NCI-H2107 treated with DMSO at 0.1 percent for 48 hours (cell line): ENCODE results near the gene MRAS.

Experiments used
- DNase-seq: peaks from one replicate; lab custom pipeline; 2025; ENCODE audit not compliant: unreplicated experiment; lab: John Stamatoyannopoulos, UW

Gene MRAS

DNA sequence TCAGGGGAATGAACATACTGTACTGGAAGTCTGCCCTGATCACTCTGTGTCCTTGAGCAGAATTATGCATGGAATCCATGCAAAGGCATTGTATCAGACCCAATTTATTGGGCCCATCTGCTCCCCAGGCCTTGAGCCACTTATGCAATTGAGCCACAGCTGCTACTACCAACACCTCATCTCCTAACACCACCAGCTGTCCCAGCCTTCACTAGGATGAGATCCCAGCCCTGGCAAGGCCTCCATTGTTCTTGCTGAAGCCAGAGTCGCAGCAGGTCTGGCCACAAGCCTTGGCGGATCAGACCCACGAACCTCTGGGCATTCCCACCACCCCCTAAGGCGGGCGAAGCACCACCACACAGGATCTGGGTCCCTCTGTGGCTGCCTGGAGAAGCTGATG is 9.6 kb upstream of the MRAS start:
- no peak for DNase-seq

DNA sequence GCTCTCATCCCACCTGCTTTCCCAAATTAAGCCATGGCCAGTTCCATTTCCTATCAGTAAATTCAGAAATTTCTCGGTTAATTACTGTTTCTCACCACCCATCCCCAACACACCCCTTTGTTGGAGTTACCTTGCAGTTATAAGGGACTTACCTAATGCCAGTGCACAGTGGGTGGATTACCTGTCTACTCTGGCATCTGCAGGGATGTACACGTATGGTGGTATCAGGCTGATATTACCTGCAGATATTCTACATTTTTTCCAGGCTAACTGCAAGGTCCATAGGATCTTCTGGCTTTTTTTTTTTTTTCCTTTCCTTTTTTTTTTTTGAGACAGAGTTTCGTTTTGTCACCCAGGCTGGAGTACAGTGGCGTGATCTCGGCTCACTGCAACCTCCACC is 7.9 kb upstream of the MRAS start:
- DNase-seq = no peak

DNA sequence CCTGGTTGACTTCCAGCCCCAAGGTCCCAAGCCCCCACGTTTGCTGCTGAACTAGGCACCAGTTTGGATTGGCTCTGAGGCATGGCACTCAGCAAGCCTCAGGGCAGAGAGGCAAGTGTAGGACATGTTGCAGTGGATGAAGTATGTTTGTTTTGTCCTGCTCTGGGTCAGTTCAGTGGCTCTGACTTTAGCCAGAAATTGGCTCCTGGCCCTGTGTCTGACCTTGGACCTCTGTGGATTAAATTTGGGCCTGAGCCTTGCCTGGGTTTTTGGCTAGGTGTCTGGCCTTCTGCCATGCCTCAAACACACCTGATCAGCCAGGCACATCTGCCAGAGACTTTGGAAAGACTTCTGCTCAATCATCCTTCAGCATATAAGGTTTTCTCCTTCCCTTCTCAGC is 3.6 kb upstream of the MRAS start:
- no peak for DNase-seq

DNA sequence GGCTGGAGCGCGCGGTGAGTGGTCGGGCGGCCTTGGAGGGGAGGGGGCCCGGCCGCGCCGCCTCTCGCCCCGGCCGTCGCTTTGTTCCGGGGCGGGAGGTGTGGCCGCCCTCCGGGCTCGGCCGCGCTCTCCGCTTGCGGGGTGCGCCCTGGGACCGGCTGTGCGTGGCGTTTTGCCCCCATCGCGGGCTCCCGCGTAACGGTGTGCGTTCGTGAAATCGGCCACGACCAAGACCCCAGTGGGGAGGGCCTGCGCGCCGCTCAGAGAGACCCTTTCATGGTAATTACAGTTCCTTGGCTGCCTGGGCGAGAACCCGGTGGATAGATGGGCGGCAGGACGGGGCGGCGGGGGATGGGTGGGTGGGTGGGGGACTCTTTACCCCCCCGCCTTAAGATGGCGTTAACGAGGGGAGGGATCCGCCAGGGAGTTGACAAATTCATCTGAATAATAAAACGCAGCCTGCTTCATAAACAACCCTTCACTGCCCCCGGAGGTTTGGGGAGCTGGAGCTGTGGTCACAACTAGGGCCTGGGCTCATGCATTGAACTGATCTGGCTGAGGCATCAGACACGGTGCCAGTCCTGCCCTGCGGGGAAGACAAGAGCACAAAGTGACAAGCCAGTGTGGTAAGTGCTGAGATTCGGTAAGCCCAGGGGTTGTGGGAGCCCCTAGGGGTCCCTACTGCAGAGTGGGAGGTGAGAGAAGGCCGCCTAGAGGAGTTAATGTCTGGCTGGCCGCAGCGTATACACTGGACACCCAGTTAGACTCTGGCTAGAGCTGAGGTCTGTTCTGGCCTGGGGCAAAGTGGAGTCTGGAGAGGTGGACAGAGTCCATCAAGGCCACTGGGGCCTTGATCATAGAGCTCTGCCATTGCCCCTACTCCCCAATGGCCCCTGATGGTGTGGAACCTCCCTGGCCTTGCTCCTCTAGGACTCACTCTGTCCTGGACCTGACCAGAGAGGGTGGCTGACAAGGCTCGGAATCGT is 668 bp downstream of the MRAS start:
- DNase-seq = no peak

DNA sequence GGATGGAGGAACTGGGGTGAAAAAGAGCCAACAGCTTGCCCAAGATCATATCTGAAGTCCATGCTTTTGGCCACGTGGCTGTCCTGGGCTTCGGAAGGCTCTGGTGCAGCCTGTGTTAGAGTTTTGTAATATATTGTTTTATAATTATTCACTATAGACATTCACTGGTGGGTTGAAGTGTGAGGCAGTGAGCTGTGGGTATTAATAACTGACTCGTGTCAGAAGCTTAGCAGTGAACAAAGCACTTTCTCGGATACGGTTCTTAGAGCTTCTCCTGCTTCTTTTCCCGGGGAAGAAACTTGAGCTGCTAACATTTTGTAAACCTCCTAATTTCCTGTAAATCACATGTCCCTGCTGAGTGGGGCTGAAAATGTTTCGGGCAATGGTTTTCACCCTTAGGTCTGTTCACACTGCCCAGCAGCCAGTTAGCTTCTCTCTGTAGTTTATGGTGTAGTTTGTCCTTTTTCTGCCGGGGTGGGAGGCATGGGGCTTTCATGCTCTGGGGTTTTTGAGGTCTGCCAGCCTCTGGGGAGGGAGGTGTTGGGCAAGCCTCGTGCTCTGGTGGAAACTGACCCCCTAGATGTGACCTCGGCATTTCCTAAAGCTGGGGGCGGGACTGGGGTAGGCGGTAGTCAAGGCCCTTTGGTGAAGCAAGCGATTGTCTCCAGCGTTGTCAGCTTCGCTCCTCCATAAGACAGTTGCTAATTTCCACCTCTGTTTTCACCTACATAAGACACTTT is 1.7 kb downstream of the MRAS start:
- no peak for DNase-seq

DNA sequence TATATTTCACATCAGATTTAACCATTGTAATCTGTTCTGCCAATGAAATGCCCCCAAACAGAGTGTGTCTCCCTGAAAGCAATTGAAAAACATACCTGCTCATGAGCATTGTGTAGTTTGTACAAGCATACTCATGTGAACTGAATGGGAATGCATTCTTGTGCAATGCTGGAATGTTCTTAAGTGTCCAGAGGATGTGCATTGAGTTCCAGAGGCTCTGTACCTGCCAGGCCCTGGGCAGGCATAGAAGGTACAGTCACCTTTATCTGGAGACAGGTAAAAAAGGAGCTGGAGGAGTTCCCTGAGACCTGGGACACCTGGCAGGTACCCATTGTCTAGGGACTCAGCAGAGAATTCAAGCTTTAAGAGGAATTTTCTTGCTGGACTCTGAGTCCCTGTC is 2.8 kb downstream of the MRAS start:
- no peak for DNase-seq

DNA sequence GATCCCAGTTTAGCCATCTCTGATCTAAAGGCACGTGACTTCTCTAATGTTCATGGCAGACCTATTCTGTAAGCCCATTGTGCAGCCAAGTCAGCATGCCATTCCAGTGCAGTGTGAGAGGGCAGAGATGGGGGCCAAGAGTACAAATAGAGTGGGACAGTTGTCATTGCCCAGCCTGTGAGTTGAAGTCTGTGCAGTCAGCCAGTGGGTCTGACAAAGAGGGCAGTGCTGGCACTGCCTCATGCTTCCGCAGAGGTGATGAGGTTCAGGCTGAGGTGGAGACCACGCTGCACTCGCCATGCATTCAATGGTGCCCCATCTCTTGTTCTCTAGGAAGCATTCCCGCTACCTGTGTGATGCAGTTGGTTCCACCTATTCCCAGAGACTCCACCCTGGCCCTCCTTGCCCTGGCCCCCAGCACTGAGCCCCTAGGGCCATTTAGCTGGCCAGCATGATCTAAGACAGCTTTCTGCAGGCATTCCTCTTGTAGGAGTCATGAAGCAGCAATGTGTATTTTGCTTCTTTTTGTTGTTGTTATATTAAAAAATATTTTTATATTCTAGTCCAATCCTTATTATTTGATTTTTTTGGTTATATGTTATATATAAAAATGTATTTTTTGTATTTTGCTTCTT is 3.7 kb downstream of the MRAS start:
- no peak for DNase-seq

DNA sequence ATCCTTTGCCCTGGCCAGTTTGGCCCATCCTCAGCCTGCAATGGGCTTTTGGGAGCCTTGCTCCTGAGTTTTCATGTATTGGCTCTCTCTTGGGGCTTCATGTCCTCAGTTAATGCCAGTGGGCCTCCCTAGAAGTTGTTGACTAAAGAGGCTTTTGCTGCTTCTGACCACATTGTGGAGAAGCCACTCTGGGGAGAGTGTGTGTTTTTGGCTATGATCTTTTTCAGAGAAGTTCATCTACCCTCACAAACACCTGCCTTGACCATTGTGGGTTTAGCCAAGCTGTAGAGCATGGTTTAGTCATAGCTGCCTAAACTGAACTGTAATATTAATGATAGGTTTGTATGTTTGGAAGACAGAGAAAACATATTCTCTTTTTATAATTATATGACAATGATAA is 6.0 kb downstream of the MRAS start:
- DNase-seq = no peak

DNA sequence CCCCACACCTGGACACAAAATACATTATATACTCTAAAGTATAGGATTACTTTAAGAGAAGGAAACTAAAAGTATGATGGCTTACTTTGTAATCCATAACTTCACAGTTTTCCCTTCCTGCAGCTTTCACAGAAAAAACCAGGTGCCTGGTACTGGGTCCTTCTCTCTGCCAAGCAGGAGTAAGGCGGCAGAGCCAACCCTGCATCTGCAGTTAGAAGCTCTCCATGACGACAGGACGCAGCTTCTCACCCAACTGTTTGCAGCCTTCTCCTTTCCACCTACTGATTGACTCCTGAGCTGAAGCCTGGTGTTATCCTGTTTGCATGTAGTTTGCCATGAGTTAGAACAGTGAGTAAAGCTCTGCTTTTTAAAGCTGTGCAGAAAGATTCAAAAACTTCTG is 6.7 kb downstream of the MRAS start:
- DNase-seq = no peak

DNA sequence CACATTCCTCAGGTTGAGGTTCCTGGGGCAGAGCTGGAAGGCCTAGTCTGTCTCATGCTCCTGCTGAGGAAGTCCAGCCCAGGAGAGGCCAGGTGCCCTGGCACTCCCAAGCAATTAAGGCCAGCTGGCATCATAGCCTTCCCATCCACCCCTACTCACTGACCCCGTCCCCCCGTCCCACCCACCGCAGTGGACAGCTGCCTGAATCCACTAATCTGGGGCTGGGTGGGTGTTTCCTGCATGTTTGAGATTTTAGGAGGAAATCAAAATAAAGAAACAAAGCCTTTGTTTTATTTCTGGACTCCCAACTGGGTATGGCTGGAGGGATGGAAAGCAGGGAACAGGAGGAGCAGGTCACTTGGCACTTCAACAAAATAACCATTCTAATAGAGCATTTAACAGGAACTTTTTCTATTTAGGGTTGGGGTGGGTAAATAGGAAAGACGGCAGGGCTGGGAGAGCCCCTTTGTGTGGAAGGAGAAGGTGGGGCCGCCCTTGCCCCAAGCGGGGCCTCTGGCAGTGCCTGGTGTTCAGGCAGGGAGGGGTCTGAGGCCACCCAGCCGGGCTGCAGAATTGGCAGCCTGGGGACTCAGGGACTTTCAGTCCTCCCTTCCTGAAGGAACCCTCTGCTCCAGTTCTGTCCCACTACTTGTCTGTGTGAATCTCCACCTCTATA is 8.5 kb downstream of the MRAS start:
- no peak for DNase-seq

DNA sequence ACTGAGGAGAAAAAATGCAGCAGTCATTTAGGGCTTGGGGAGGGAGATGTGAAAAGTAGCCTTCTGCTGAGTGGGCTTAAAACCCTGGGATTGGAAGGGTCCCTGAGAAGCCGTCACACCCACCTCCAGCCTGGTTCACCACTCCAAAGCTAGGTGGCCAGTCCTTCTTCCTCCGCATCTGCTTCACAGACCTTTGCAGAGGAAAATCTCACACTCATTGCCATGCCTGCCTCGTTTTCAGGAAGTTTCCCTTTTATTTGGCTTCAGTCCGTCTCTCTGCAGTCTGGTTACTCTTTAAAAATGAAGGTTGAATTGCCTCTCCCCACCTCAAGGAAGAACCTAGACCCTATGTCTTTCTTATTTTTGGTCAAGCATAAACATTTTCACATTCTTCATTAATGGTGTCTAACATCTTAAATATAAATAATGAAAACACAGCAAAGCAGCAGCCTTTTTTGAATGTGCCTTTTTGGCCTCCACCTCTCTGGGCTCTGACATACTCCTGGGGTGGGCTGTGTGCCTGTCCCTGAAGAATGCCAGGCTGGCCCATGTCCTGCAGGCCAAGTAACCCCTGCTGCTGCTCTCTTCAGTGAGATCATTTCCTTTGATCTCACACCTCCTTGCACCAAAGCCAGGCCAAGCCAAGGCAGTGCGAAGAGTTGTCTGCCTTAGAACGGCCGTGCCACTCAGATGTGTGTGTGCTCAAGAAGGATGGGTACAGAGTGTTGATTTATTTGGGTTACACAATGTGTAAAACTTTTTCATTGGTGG is 11.0 kb downstream of the MRAS start:
- DNase-seq = no peak

DNA sequence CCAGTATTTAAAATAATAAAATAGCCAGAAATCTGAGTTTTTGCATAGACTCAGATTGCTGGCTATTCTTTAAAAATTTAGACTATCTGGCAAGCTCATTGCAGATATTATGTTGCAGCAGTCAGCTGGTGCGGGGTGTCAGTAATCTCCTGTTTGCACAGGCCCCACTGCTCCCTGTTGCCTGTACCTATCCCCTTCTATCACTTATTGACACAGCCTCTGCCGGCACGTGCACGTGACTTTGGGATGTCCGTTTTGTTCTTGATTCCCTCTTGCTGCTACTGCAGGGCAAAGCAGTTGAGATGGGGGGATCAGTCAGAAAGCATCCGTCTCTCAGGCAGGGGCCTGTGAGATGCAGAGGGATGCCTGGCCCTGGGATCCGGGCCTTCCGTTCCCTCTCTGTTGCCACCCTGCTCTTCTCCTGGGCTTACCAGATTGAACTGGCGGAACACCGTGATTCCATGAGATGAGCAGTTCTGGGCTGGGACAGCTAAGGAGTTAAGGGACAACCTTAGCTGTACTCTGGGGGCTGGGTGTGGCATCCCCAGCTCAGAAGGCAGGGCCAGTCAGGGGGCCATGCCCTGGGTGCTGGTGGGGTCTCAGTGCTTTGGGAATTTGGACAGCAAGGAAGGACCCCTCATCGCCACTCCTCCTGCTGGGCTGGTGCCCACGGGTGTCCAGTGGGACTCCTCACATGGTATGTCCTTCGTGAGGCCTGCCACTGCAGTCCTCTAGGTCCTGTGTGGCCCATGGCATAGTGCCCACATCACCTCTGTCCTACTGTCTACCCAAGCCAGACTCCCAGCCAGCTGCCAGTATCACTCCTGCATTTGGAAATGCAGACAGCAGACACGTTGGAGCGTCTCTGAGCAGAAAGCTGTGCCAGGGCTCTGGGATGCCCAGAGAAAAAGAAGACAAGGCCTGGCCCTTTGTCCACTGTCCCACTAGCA is 11.8 kb downstream of the MRAS start:
- DNase-seq = no peak

DNA sequence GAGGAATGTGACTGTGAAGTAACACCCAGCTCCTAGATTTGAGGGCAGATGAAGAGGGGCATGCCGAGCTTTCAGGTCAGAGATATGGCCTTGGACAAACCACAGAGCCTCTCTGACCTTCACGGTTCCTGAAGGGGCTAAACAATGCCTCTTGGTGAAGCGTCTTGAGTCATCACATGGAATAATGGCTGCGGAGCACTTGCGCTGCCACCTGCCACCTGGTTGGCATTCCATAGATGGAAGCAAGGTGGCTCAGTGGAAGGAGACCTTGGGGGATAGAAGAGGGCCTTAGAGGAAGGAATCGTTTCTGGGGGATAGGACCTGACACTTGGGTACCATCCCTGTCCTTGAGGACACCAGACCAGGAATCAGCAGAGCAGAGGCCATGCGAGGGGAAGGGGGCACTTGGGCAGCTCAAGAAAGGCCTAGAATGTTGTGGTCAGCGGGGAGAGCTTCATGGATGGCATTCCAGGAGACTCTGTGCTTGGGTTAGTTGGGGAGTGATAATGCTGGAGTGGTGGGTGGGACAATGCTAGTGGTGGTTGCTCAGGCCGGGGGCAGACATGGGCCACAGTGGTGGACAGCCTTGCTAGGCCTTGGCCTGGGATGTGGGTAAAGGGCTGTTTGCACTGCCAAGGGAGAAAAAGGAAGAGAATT is 12.6 kb downstream of the MRAS start:
- DNase-seq = no peak

DNA sequence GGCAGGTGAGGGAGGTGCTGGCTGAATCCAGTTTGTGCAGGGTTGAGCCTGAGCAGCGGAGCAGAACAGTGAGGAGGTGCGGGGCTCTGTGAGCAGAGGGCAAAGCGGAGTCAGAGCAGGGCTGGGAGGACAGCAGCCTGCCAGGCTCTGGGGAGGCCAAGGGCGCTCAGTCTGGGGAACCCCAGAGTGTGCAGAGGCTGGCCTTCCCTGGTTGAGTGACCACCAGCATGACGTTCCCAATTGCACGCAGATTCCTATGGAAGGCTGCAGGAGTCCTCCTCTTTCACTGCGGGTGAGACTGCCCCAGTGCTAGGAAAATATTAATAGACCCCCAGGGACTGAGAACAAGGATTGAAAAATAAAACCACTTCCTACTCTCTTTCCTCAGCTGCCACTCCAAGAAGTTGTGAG is 13.2 kb downstream of the MRAS start:
- no peak for DNase-seq

DNA sequence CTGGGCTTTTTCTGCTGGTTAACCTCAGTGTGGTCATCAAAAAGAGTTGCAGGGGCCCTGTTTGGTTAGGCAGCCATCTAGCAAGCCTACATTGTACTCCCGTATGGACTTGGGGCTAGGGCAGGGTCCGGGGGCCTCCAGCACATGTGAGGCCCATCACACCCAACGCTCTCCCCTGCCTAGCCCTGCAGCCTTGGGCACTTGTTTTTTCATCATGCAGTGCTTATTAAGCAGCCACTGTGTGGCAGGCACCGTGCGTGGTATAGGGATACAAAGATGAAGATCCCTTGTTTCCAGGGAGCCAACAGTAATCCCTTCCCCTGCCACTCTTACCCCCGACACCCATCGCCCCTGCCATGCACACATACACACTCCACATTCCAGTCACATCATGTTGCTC is 14.2 kb downstream of the MRAS start:
- no peak for DNase-seq

DNA sequence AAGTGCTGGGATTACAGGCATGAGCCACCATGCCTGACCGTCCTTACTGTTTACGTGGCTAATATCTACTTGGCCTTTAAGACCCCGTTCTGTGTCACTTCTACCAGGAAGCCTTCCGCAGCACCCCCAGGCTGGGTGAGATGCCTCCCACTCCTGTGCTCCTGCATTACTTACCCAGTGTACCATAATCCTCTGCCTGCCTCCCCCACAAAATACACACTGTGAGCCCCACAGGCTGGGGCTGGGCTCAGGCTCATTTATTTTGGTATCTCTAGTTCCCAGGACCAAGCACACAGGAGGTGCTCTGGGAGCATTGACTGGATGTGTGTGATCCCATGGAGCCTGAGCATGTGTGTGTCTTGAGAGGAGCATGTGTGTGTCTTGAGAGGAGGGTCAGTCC is 14.9 kb downstream of the MRAS start:
- no peak for DNase-seq

DNA sequence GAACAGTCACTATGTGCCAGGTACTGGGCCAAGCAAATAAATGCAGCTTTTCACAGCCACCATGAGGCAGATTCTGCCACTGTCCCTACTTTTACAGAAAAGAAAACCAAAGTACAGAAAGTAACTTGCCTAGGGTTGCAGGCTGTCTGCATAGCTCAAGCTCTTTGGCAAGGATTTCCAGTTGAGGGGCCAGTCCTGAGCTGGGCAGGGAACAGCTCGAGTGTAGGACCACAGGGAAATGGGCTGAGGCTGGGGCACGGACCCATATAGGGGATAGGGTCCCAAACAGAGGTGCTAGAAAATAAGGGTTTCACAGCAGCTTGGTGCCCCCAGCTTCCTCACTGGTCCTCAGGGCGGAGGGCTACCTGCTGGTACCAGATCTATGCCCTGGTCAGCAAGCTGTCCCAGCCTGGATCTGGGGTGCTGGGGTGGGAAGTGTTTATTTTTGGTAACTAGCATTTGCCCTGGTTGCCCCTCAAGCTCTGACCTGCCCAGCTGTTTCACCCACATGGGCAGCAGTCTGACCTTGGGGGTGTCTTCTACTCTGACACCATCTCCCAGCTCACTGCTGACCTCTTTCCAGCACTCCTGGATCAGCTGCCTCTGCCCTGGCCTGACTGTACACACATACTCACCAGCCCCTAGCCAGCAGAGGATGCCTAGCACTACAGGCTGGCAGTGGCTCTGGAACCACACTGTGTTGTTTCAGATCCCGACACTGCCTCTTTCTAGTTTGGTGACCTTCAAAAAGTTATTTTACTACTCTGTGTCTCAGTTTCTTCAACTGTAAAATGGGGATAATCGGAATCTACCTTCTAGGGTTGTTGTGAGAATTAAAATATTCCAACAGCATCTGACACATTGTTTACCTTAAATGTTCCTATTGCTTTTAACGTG is 16.2 kb downstream of the MRAS start:
- no peak for DNase-seq

DNA sequence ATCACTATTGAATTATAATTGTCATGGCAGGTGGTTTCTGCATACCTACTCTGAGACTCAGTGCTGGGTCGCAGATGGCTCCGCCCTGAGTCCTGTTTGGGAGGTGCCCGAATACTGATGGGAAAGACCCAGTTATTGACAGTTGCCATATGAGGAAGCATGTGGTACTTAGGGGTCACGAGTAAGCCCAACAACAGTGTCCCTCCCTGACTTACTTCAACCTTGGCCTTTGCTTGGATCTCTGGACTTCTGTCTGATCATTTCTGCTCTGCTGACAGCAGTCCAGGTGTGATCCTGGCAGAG is 16.8 kb downstream of the MRAS start:
- DNase-seq = no peak
